HG03432 (cell line): ENCODE measurements around the gene ASXL2.
A peak's percentile ranks its signal among the peaks of the same experiment; 100 is the strongest.
"Not testable (repeated sequence)": the region's sequence is repeated elsewhere in the genome, so short reads cannot be mapped to it uniquely, and the experiment has no call there.

Source experiments
- ATAC-seq: cut with Tn5 transposase; IDR thresholded peaks from one replicate; pipeline ENCODE4 v1.9.1; 2021; ENCODE audit warnings: mild to moderate bottlenecking, moderate library complexity; ENCODE audit not compliant: unreplicated experiment

ASXL2 gene

DNA sequence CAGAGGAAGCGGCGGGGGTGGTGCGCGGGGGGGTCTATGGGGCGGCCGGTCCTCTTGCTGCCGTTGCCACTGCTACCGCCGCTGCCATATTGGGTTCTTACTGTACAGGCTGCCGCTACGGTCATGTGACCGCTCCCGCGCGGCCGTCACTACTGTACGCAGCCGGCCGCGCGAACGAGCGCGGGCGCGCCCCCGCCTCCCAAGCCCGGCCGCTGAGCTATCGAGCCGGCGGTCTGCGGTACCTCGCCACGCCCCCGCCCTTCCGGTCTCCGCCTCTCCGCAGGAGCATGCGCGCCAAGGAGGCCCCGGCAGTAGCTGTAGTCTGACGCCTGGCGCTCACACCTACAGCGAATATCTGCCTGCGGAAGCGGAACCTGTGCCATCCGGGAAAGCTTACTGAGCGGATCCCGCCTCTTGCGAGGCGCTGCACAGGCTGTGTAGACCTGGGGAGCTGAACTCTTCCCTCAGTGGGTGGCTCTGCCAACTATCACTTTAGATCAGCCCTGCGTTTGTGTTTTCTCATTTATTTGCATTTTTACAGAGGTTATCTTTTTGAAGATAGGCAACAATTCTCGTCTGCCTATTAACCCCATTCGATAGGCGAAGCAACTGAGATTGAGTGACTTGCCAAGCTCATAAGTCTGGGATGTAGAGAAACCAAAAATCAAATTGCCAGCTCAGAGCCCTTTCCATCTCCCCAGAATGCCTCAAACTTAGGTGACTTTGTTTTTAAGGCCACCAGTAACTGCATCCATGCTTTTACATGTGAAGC lies at the start of gene ASXL2:
ASXL2 (minus strand) TSS at position 127 of the 772 bp plus-strand sequence. CDS start 265 bp downstream, outside the sequence.
- ATAC-seq, result peak; percentile 93

DNA sequence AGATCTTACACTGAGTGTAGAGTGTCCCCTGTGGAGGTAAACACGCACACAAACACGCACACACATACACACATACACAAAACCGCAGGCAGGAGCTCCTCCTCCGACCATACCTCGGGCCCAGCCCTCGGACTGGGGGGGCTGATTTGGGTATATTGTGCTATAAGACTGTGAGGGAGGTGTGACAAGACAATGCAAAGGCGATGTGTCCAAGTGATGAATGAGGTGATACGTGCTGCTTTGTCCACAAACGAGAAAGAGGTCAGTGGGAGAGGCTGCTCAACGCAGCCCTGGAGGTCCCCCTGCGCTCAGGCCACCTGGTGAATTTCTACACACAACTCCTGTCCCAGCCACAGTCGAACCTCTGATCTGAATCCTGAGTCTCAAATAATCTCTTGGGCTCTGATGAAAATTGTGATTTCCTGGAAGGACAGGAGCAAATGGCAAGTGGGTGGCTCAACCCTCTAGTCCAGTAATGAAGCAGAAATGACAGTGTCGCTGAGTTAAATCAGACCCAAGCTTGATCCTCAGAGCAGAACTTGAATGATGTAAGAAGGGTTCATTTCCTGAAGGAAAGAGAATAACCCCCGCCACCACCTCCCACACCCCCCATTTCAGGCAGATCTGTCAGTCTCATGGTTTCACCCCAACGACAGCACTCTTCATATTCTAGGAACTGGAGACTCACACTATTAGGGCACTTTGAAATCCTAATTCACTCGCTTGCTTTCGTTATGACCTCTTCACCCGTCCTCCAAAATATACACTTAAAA lies 48.9 kb upstream of the ASXL2 start:
- no peak for ATAC-seq

DNA sequence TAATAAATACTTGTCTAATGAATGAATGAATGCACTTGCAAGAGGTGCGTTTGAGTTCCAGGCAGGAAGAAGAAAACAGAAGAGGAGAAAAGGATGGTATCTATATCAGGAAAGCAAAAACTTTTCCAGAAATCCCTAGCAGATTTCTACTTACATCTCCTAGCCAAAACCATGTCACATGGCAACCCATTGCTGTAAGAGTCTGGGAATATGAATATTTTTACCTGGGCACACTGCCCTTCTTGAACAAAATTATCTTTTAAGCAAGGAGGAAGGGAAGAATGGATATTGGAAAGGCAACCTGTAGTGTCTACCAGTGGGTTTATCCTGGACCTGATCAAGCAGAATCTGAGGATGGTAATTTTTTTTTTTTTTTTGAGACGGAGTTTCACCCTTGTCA lies 44.2 kb upstream of the ASXL2 start:
- no peak for ATAC-seq

DNA sequence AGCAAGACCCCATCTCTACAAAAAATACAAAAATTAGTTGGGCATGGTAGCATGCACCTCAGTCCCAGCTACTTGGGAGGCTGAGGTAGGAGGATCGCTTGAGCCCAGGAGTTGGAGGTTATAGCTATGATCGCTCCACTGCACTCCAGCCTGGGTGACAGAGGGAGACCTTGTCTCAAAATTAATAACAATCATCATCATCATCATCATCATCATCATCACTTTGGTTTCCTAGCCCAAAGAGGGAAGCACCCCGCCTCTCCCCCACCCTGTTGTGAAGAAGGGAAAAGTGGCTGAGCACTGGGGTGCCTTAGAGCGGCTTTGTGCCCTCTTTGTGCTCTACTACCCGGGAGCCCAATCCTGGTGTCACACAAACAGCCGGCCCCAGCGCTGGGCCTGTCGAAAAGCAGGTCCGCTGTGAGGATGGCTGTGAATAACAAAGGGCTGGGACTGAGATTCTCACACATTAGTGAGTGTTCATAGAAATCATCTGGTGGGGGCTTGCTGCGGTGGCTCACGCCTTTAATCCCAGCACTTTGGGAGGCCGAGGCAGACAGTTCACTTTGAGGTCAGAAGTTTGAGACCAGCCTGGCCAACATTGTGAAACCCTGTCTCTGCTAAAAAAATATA lies 42.6 kb upstream of the ASXL2 start:
- no peak for ATAC-seq

DNA sequence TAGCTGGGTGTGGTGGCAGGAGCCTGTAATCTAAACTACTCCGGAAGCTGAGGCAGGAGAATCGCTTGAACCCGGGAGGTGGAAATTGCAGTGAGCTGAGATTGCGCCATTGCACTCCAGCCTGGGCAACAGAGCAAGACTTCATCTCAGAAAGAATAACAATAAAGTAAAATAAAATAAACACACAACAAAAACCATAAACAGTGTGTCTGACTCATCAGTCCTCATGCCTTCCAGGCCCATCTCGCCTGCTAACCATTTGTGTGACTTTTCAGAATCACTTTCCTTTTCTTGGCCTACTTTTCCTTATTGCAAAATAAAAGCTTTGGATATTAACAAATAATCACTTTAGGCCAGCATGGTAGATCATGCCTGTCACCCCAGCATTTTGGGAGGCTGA lies 42.0 kb upstream of the ASXL2 start:
- no peak for ATAC-seq

DNA sequence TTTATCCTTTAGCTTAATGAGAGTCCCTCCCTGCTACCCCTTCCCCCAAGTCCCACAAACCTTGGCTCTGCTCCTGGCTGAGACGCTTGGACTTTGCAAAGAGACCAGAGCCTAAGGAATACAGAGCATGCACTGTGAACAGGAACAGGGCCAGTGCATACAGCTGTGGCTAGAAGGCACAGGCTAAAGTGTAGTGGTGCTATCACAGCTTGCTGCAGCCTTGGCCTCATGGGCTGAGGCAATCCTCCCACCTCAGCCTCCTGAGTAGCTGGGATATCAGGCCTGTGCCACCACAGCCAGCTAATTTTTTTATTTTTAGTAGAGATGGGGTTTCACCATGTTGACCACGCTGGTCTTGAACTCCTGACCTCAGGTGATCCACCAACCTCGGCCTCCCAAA lies 39.5 kb upstream of the ASXL2 start:
- no peak for ATAC-seq

DNA sequence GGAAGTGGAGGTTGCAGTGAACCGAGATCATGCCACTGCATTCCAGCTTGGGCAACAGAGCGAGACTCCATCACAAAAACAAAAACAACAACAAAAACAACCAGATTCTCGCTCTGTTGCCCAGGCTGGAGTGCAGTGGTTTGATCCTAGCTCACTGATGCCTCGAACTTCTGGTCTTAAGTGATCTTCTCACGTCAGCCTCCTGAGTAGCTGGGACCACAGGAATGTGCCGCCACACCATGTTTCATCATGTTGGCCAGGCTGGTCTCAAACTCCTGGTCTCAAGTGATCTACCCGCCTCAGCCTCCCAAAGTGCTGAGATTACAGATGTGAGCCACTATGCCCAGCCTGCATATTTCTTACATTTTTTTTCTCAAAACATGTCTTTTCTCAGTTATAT lies 39.1 kb upstream of the ASXL2 start:
- not testable (repeated sequence) for ATAC-seq

DNA sequence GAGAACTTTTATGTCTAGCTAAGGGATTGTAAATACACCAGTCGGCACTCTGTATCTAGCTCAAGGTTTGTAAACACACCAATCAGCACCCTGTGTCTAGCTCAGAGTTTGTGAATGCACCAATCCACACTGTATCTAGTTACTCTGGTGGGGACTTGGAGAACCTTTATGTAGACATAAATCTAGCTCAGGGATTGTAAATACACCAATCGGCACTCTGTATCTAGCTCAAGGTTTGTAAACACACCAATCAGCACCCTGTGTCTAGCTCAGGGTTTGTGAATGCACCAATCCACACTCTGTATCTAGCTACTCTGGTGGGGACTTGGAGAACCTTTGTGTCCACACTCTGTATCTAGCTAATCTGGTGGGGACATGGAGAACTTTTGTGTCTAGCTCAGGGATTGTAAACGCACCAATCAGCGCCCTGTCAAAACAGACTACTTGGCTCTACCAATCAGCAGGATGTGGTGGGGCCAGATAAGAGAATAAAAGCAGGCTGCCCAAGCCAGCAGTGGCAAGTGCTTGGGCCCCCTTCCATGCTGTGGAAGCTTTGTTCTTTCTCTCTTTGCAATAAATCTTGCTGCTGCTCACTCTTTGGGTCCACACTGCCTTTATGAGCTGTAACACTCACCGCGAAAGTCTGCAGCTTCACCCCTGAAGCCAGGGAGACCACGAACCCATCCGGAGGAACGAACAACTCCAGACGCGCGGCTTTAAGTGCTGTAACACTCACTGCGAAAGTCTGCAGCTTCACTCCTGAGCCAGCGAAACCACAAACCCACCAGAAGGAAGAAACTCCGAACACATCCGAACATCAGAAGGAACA lies 37.9 kb upstream of the ASXL2 start:
- ATAC-seq, result not testable (repeated sequence)

DNA sequence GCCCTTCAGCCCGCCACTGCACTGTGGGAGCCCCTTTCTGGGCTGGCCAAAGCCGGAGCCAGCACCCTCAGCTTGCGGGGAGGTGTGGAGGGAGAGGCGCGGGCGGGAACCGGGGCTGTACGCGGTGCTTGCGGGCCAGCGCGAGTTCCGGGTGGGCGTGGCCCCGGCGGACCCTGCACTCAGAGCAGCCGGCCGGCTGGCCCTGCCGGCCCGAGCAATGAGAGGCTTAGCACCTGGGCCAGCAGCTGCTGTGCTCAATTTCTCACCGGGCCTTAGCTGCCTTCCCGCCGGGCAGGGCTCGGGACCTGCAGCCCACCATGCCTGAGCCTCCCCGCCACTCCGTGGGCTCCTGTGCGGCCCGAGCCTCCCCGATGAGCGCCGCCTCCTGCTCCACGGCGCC lies 37.1 kb upstream of the ASXL2 start:
- not testable (repeated sequence) for ATAC-seq

DNA sequence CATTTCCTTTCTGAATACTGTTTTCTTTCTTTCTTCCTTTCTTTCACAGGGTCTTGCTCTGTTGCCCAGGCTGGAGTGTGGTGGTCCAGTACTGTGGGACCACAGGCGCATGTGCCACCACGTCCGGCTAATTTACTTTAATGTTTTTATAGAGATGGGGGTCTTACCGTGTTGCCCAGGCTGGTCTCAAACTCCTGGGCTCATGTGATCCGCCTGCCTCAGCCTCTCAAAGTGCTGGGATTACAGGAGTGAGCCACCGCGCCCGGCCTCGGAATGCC lies 35.3 kb upstream of the ASXL2 start:
- not testable (repeated sequence) for ATAC-seq

DNA sequence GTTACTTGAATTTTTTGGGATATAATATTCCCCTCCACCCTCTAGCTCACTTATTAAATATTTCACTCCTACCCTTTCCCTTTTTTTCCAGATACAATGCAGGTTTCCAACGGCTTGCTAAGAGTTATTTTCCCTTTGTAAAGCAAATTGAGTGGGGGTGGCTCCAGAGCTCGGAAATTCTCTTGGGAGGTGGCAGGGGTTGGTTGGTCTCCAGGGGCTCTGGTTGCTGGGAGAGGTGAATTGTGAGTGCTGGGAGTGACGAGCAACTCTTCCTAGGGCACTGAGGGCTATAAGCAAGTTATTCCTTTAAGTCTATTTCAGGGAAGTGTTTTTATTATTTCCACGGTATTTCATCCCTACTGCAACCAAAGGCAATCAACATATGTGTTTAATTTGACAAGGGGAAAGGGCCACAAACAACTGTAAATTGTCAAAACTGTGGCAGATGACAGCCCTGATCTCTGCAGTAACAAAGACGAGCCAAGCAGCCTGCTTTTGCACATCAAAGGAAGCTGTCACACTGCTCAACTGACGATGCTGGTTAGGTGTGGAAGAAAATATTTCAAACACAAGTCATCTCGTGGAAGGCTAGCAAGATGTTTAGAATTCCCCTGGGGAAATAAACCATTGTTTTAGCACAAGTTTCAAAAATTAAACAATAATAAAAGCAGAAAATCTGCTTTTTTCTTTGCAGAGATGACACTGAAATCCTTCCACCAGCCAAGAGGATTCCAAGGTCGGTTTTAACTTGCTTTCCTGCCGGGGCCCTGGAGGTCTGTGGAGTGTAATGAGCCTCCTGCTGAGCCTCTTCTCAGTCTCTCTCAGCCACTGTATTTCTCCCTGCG lies 34.8 kb upstream of the ASXL2 start:
- no peak for ATAC-seq

DNA sequence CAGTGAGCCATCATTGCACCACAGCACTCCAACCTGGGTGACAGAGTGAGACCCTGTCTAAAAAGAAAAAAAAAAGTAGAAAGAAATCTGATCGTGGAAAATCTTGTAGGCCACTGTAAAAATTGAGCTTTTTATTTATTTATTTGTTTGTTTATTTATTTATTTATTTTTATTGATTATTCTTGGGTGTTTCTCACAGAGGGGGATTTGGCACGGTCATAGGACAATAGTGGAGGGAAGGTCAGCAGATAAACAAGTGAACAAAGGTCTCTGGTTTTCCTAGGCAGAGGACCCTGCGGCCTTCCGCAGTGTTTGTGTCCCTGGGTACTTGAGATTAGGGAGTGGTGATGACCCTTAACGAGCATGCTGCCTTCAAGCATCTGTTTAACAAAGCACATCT lies 31.3 kb upstream of the ASXL2 start:
- not testable (repeated sequence) for ATAC-seq

DNA sequence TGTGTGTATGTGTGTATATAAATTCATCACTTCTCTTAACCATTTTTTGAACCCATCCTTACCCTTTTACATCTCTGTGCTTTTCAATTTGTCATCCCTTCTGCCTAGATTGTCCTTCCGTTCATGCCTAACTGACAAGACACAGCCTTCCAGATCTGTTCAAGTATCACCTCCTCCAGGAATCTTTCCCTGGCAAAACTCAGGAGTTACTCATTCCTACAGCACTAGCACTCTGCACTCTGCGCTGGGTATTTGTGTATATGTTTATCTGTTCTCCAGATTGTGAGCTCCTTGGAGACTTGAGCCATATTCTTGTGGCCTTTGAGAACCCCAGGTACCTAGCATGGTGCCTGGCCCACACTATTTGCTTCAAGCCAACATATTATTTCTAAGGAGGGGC lies 26.8 kb upstream of the ASXL2 start:
- no peak for ATAC-seq

DNA sequence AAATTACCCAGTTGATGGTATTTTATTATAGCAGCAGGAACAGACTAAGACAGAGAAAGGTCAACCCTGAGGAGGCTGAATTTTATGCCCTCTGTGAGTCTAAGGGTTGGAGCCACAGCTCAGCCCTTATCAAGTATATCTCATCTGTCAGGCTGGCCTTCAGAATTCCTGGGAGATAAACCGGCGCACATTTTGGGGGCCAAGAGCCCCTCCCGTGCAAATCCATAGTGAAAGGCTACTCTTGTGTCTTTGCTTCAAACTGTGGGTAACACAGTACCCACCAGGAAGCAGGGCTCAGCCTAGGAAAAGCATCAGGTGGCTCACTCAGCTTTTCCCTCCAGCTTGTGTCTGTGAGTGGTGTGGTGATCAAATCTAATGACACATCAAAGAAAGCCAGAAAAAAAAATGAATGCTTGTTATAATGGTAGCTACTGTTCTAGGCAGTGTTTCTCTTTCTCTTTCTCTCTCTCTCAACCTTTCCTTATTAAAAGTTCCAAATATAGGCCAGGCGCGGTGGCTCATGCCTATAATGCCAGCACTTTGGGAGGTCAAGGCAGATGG lies 25.0 kb upstream of the ASXL2 start:
- ATAC-seq, result no peak

DNA sequence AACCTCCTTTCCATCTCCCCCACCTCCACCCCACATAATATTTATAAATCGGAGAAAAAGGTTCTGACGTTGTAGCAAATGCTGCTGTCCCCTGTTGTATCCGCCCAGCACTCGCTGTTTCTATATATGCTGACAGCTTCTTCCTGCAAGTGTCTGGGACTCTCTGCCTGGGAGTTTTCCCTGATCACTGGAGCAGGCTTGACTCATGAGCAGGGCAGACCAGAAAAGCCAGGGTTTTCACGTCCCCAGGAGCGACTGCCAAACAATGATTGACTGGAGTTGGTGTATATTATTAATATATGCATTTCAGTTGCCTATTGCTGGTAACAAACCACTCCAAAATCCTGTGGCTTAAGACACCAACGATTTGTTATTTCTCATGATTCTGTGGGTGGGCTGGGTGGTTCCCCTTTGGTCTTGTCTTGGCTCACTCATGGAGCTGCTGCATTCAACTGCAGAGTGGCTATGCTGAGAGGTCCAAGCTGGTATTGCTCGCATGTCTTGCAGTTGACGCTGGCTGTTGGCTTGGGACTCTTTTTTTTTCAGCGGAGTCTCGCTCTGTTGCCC lies 21.2 kb upstream of the ASXL2 start:
- no peak for ATAC-seq

DNA sequence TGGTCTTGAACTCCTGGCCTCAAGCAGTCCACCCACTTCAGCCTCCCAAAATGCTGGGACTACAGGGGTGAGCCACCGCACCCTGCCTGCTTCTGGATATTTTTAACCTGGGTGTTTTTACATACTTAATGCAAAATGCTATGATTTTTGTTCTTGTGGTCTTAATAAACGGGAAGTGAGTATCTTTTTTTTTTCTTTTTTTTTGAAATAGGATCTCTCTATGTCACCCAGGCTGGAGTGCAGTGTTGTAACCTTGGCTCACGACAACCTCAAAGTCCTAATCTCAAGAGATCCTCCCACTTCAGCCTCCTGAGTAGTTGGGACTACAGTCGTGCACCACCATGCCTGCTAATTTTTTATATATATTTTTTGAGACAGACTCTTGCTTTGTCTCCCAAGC lies 19.2 kb upstream of the ASXL2 start:
- no peak for ATAC-seq

DNA sequence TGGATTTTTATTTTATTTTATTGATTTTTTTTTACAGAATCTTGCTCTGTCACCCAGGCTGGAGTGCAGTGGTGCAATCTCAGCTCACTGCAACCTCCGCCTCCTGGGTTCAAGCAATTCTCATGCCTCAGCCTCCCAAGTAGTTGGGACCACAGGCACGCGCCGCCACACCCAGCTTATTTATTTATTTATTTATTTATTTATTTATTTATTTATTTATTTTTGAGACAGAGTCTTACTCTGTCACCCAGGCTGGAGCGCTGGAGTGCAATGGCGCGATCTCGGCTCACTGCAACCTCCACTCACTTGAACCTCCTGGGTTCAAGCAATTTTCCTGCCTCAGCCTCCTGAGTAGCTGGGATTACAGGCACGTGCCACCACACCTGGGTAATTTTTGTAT lies 18.0 kb upstream of the ASXL2 start:
- ATAC-seq, result not testable (repeated sequence)

DNA sequence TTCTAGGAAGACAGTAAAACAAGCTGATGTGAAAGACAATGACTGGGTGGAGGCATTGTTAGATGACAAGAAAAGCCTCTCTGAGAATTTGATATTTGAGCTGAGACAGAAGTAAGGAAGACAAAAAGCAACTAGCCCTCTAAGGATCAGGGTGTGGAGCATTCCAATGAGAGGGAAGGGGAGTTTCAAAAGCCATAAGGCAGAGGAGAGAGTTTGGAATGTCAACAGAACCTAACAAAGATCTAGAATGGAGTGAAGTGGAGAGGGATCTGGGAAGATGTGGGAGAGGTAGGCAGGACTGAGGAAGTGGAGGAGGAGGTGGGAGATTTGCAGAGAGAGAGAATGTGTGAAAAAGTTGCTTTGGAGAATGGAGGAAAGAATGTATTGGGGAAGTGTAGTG lies 17.3 kb upstream of the ASXL2 start:
- ATAC-seq, result no peak

DNA sequence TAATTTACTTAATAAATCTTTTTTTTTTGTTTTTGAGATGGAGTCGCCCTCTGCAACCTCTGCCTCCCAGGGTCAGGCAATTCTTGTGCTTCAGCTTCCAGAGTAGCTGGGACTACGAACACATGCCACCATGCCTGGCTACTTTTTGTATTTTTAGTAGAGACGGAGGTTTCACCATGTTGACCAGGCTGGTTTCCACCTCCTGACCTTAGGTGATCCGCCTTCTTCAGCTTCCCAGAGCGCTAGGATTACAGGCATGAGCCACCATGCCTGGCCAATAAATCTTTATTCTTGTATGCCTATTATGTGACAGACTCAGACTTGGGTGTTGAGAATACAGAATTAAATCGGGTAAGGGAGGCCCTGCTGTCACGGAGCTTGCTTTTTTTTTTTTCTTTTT lies 16.7 kb upstream of the ASXL2 start:
- no peak for ATAC-seq
